Stimulated activated naive CD4-positive, alpha-beta T cell treated with Interleukin-2 at 50 U/mL for 16 hours (primary cell): Measurements from ENCODE around the gene DDX51.

Source experiments
- DNase-seq: peaks from one replicate; lab custom pipeline; 2025; lab: John Stamatoyannopoulos, UW

The DDX51 gene

DNA sequence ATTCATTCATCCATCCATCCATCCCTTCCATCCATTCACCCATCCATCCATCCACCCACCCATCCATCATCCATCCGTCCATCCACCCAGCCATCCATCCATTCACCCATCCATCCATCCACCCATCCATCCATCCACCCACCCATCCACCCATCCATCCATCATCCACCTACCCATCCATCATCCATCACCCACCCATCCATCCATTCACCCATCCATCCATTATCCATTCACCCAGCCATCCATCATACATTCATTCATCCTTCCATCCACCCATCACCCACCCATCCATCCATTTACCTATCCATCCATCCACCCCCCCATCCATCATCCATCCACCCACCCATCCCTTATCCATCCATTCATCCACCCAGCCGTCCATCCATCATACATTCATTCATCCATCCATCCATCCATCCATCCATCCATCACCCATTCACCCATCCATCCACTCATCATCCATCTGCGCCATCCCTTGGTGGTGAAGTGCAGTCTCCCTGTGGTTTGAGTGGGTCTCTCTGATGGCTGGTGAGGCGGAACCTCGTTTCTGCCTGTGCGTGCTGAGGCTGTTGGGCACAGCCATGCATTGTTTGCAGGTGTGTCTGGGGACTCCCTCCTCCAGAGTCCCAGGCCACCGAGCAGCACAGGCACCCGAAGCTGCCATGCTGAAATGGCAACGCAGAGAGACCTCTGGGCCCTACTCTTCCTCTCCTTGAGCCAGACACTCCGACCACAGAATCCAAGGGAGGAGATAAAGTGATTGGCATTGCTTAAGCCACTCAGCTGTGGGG lies 22.9 kb upstream of the DDX51 start:
- DNase-seq: no peak

DNA sequence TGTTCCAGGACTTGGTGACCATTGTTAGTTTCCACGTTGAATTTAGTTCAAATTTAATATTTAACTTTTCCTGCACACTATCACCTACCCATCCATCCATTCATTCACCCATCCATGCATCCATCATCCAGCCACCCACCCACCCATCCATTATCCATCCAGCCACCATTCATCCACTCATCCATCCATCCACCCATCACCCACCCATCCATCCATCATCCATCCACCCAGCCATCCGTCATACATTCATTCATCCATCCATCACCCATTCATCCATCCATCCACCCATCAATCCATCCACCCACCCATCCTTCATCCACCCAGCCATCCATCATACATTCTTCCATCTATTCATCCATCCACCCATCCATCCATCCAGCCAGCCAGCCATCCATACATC lies 22.0 kb upstream of the DDX51 start:
- DNase-seq: no peak

DNA sequence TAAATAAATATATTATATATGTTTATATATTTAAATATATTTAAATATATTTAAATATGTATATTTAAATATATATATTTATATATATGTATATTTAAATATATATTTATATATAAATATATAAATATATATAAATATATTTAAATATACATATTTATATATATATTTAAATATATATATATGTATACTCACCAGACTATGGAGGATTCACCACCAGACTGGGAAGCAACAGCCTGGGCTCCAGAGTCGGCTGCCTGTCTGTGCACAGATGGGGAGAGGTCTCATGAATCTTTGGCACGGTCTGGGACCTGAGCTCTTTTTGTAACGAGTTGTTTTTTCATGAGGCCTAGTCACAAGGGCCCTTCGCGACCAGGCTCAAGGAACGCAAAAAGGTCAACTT lies 21.5 kb upstream of the DDX51 start:
- DNase-seq: no peak

DNA sequence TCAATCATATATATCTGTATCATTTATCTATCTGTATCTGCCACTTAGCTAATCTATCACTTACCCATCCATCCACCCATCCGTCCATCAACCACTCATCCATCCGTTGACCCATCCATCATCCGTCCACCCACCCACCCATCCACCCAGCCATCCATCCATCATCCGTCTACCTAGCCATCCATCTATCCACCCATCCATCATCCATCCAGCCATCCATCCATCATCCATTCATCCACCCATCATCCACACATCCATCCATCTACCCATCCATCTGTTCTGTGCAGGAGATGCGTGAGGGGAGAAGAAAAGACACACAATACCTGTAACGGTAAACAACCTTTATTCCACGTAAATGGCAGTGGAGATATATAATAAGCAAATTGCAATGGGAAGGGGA lies 20.3 kb upstream of the DDX51 start:
- no peak for DNase-seq

DNA sequence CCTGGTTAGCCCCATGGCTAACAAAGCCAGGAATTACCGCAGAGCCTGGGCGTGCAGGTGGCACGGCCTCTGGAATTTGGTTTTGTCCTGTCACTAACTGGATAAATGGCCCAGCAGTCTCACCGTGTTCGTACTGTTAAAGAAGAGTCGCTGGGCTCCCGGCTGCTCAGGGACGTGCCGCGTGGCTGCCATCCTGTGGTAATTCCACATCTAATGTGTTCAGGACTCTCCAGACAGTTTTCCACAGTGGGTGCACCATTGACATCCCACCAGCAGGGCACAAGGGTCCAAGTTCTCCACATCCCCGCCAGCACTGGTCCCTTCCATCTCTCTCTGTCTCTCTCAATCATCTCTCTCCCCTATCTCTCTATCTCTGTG lies 19.8 kb upstream of the DDX51 start:
- no peak for DNase-seq

DNA sequence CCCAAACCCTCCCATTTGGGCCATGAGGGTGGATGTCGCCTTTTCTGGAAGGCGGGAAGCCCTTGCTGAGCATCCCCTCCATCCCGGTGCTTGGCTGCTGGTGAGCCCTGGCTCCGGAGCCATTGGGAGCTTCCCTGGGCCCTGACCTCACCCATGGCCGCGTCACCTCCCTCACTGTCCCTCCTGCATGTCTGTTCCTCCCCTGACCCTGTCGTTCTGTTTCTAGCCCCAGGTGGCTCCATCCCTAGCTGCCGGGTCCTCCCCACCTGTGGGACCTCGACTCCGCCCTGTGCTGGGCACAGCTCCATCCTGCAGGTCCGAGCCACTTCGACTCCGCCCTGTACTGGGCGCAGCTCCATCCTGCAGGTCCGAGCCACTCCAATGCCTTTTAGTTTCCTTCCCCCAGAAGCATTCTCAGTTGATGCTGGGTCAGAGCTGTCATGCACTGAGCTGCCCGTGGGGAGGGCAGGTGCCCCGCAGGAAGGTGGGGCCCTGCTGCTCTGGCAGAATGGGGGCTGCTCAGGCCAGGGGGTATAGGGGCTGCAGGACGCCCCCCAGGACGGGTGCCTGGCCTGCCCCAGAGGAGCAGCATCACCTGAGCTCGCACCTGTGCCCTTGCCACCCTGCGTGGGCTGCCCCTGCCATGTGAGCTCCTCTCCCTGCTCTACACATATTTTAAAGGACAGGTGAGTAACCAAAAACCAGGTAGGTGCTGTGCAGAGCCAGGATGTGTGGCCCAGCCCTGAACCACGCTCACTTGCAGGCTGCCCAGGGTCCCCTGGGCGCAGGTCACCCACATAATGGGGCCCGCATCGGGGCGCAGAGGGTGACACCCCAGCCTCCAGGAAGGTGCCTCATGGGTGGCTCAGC lies 19.2 kb upstream of the DDX51 start:
- DNase-seq: no peak

DNA sequence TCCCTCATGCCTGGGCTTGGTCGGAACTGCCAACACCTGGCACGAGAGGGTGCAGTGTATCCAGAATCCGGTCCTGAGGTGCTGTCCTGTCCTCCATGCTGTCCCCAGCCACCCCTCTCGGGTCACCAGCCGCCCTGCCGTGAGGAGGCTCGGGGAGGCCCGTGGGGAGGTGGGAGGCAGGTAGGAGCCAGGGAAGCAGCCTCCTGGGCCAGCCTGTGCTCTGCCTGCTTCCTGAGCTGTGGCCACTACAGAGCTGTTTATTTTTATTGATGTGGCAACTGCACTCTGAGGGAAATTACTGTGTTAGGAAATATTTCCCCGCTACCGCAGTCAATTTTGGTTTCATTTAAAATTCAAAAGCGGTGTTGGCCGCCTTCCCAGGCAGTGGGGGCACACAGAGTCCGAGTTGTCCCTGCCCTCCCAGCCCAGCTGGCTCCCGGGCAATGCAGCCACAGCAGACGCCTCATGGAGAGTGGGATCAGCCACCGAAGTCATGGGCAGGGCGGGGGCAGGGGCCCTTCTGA lies 18.5 kb upstream of the DDX51 start:
- no peak for DNase-seq

DNA sequence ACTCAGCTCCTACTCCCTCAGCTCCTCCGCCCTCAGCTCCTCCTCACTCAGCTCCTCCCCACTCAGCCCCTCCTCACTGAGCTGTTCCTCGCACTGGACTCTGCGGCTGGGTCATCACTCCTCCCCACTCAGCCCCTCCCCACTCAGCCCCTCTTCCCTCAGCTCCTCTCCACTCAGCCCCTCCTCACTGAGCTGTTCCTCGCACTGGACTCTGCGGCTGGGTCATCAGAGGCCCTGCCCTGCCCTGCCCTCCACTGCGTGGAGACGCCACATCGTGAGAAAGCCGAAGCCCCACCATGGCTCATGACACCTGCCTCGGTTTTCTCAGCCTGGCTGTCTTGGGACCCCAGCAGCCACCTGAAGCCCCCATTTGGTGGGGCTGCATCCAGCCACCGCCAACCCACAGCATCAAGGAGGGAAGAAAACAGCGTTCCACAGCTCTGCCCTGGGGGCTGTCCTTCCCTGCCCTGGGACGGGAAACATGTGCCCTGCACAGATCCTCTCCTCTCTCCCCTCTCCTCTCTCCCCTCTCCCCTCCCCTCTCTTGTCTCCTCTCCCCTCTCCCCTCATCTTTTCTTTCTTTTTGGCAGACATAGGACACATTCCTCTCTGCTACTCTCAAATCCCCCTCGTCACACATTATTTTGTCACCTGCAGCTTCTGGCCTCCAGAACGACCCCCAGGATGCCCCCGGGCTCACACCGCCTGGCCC lies 17.8 kb upstream of the DDX51 start:
- DNase-seq: no peak

DNA sequence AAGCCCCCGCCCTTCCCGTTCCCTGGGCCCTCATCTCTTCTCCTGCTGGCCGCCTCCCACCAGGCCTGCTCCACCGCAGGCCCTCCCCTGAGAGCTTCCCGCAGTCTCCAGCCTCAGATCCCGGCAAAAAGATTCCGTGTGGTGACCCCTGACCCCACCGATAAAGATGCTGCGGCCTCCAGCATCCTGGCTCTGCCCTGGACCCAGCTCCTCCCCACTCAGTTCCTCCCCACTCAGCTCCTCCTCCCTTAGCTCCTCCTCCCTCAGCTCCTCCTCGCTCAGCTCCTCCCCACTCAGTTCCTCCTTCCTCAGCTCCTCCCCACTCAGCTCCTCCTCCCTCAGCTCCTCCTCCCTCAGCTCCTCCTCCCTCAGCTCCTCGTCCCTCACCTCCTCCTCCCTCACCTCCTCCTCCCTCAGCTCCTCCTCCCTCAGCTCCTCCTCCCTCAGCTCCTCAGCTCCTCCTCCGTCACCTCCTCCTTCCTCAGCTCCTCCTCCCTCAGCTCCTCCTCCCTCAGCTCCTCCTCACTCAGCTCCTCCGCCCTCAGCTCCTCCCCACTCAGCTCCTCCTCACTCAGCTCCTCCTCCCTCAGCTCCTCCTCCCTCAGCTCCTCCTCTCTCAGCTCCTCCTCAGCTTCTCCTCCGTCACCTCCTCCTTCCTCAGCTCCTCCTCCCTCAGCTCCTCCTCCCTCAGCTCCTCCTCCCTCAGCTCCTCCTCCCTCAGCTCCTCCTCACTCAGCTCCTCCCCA lies 17.1 kb upstream of the DDX51 start:
- DNase-seq: no peak

DNA sequence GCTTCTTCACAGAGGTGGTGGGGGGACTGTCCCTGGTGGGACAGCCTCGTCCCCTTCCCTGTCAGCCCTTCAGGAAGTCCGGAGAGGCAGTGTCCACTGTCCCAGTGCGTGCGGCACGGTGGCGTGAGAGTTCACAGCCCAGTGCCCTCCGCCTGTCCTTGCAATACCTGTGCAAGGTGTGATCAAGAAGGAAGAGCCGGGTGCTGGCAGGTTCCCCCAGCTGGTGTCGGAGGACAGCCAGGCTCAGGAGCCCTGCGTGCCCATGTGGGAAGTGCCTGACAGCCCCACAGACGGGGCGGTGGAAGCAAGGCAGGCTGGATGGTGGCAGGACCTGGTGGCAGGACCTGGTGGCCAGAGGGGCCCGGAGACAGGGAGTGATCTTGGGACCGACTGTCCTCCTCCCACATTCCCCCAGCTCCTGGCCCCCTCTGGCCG lies 16.5 kb upstream of the DDX51 start:
- no peak for DNase-seq

DNA sequence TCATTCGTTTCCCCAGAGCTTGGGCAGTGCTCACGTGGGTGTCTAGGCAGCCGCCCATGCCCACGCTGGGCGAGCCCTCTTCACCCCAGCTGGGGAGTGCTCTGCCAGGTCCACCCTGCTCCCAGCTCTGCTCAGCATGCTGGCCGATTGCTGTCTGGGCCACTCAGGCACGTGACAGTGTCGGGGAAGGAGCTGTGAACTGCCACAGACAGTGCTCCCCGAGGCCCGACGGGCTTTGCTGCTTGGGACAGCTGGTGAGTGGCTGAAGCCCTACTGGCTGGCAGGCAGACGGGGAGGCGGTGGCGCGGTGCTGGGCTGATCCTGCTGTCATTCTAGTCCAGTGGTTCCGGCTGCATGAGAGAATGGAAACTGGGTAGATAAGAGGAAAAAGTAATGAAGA lies 15.9 kb upstream of the DDX51 start:
- no peak for DNase-seq

DNA sequence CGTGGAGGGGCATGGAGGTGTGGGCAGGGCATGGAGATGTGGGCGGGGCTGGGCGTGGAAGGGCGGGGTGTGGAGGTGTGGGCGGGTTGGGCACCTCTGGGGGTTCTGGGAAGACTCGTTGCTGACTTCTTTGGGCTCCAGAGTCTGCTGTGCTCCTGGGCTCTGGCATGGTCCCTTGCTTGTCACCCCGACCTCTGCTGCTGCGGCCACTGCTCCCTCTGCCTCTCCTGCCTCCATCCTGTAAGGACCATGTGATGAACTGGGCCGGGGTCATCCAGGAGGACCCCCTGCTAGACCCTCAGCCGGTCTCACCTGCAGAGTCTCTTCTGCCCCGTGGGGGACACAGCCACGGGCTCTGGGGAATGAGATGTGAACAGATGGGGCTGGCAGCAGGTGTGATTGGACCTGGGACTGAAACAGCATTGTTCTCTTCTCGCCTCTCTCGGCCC lies 15.5 kb upstream of the DDX51 start:
- no peak for DNase-seq

DNA sequence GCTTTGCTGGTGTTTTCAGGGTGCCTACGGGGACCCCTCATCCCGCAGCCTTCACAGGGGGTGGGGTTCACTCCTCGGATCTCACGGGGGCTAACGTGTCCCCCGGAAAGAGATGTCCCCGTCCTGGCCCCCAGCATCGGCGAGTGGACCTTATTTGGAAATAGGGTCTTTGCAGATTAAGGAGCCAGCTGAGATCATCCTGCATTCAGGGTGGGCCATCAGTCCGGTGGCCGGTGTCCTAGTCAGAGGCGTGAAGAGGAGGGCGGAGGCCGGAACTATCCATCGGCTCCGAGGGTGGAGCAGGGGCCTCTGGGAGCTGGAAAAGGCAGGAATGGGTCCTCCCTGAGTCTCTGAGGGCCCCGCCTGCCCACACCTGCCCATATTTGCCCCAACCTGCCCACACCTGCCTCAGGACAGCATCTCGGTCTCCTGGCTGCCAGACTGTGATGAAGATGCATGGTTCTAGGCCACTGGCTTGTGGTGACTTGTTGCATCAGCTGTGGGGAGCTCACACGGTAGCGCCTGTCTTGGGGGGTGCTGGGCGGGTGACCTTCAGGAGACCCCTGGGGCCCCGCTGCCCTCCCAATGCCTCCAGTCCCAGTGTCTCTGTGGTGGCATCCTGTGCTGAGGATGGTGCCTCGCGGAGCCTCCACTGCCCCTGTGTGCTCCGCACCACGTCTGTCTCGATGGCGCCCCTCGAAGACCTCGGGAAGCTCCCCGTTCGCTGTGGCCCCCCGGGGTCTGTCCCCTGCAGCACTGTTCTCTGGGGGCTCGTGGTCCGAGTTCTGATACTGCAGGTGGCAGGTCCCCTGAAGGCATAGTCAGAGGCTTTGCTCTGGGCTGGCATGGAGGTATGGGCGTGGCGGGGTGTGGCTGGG lies 14.8 kb upstream of the DDX51 start:
- DNase-seq: no peak

DNA sequence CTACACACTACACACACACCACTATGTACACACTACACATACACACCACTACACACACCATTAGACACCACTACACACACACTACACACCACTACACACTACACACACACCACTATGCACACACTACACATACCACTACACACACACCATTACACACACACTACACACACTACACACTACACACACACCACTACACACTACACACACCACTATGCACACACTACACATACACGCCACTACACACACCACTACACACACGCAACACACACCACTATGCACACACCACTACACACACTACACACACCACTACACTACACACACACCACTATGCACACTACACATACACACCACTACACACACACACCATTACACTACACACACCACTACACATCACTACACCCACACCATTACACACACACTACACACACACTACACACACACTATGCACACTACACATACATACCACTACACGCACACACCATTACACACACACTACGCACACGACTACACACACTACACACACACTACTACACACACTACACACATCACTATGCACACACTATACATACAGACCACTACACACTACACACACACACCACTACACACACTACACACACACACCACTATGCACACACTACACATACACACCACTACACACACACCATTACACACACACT lies 13.8 kb upstream of the DDX51 start:
- DNase-seq: no peak

DNA sequence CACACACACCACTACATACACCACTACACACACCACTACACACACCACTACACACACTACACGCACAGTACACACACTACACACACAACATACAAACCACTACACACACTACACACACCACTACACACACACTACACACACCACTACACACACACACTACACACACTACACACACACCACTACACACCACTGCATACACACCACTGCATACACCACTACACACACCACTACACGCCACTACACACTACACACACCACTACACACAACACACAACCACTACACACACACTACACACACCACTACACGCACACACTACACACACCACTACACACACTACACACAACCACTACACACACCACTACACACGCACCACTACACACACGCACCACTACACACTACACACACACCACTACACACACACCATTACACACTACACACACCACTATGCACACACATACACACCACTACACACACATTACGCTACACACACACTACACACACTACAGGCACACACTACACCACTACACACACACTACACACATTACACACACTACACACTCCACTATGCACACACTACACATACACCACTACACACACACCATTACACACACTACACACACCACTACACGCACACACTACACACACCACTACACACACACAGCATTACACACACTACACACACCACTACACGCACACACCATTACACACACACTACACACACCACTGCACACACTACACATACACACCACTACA lies 12.6 kb upstream of the DDX51 start:
- no peak for DNase-seq

DNA sequence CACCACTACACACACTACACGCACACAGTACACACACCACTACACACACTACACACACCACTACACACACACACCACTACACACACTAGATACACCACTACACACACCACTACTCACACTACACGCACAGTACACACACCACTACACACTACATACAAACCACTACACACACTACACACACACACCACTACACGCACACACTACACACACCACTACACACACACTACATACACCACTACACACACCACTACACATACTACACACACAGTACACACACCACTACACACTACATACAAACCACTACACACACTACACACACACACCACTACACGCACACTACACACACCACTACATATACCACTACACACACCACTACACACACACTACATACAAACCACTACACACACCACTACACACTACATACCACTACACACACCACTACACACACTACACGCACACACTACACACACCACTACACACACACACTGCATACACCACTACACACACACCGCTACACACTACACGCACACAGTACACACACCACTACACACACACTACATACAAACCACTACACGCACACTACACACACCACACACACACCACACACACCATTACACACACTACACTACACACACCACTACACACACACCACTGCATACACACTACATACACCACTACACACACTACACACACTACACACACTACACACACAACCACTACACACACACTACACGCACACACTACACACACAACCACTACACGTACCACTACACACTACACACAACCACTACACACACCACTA lies 11.9 kb upstream of the DDX51 start:
- no peak for DNase-seq

DNA sequence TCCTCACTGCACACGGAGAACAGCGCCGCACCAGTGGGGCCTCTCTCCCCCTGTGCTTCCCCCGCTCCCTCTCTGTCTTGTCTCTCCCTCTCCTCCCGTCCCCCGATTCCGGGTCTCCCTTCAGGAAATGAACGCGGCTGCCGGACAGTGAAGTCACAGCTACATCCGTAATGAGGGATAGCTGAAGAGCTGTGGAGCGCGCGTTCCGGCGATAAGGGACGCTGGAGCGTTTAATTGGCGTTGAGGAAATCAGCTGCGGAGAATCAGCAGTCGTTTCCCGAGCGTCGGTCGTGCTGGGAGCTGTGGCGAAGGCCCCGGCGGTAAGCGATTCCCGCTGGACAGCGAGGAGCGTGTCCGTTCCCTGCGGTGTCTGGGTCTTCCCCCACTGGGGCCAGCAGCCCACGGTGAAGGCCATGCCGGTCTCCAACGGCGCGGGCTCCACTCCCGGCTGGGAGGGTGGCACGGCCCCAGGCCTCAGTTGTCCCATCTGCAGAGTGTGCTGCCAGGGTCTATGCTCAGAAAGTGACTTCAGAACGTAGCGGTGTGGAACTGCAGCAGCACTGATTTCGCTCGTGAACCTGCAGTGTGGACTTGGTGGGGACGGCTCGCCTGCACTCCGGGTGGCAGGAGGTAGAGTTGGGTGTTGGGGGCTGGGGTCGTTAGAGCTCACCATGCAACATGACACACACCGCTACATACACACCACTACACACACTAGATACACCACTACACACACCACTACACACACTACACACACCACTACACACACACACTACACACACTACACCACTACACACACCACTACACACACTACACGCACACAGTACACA lies 11.0 kb upstream of the DDX51 start:
- DNase-seq: no peak

DNA sequence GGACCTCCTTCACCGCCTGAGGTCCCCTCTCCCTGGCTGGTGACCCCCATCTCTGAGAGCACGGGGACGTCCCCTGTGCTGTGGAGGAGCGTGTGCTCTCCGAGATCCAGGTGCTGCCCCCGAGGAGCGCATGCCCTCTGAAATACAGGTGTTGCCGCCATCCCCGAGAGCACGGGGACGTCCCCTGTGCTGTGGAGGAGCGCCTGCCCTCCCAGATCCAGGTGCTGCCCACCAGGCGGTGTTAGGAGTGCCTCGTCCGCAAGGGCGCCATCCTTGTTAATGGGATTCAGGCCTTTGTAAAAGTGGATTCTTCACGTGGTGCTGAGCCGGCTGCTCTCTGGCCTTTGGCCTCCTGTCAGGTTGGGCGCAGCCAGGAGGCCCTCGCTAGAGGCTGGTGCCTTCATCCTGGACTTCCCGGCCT lies 10.2 kb upstream of the DDX51 start:
- no peak for DNase-seq
